NCI-H2107 treated with DMSO at 0.1 percent for 48 hours (cell line): Measurements from ENCODE around the gene TSPAN8.
"Not testable (repeated sequence)": the region's sequence is repeated elsewhere in the genome, so short reads cannot be mapped to it uniquely, and the experiment has no call there.

Experiments used
- DNase-seq: peaks from one replicate; lab custom pipeline; 2025; ENCODE audit not compliant: unreplicated experiment; lab: John Stamatoyannopoulos, UW

TSPAN8 gene

DNA sequence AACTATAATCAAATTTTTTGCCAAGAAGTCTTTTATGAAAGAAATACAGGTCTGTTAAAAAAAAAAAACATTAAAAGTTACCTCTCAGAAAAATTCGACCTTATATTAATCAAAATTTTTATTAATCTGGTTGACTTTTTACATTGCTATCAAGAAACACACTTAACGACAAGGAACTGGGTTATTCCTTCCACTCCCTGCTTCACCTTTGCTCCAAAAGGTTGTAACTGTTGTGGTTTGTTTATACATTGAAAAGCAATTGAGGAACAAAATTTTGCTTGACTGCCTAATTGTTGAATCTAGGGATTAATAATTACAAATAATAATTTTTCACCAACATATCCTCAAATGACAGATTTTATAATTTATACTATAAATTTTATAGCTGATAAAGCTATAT, 28.4 kb downstream of the TSPAN8 start:
- no peak for DNase-seq

DNA sequence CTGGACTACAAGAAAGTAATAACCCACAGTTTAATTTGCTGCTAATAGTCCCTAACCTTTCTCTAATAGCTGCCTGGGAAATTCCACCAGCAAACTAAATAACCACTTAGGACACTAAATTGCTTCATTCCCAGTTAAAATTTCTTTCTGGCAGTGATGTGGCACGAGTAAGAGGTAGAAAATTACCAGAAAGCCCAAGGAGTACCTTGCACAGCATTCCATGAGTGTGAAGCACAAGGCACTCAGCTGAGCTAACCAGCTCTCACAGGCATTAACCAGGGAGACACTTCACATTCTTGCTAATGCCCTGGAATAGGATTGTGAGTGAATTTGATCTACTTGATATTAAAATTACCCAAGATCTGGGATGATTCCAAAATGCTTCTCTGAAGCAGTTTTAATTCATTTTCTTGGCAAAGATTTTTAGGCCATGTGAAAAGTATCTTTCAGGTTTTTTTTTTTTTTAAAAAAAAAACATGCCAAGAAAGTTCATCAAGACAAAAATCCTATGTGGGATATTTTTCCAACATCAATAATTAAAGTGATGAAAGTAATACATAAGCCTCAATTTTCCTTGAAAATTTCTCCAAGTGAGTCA, 29.5 kb downstream of the TSPAN8 start:
- no peak for DNase-seq

DNA sequence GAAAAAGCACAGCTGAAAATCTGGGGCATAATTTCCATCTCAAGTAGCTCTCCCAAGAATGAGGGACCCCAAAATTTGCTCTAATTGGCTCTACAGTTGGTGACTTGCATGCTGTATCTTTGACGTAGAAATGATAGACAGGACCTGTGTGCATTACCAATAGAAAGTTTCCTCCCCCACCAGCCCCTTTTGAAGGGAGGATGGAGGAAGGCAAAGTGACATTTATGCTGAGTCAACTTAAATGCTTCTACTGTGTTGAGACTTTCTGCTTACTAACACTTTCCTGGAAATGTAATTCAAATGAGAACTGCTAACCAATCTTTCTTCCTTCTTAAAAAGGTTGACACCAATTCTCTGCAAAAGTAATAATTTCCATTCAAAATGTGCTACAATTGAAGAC, 31.9 kb downstream of the TSPAN8 start:
- DNase-seq, result no peak

DNA sequence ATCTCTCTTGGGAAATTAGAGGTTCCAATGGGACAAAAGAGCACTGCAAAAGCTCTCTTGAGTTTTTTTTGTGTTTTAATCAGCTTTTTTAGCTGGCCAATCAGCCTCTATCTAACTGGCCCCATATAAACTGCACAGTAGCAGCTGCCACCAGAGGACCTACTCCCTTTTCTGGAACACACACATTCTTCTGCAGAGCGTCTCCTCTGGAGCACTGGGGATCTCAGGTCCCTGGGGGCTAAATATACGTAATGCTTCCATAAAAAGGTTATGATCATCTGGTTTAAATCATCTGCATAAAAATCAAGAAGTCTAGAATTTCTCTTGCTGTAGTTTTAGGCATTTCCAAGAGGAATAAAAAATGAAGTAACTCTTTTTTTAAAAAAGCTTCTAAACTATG, 32.3 kb downstream of the TSPAN8 start:
- DNase-seq, result no peak

DNA sequence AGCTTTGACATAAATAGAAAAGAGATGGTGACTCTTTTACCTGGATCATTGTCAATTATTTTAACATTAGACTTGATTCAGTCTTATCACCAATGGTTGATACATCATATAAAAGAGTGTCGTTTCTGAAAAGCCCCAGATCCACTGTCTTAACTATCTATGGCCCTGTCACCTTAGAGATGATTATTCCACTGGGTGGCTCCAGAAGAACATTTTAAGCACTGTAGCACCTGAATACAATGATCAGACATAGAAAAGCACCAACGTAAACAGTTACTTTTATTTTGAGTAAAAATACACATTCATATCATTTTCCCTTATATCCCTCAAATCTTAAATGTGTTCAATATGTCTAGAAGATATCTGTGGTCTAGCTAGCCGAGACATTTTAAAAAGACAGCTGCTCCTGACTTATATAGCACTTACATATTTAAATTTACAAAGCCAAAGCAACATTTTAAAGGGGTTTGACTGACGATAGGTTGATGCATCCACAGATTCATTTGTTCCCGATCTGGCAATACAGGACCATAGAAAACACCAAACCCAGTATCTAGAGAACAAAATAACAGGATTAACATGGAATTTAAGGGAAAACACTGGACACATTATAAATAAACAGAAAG, 32.9 kb downstream of the TSPAN8 start:
- no peak for DNase-seq

DNA sequence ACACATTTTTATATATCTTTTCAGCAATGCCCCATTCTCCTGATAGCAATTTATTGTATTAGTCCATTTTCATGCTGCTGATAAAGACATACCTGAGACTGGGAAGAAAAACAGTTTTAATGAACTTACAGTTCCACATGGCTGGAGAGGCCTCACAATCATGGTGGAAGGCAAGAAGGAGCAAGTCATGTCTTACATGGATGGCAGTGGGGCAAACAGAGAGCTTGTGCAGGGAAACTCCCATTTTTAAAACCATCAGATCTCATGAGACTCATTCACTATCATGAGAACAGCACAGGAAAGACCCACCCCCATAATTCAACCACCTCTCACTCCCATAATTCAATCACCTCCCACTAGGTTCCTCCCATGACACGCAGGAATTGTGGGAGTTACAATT, 44.7 kb downstream of the TSPAN8 start:
- DNase-seq, result not testable (repeated sequence)

DNA sequence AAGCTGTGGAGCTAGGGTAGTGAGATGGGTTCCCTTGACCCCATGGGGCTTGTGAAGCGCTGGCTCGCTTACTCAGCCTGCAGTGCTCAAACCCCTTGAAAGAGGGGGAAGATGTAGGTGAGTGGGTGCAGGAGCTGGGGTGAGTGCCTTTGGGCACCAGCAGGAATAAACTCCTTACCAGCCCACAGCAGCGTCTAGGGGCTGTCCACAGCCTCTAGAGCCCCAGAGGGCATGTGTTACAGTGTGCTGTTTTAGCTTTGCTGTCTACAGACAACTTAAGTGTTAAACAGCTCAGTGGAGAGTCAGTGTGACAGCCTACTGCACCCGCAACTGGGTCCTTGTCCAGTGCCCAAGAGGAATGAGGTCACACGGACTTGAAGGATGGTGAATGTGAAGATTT, 48.0 kb downstream of the TSPAN8 start:
- DNase-seq, result no peak

DNA sequence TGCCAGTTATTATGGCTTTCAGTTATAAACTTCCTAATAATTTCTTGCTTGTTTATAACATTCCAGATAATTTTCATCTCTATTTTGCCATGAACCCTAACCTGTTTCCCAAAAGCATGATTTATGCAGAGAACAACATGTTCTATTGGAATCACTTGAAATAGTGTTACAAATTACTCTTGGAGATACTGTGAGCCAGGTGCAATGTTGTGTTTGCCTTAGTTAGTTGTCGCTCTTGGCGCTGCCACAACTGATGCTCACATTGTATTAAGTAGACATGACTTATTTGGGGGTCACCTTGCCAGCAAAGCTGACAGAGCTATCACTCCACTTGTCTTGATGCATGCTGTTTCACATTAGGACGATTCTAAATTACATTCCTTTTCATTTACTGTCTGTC, 49.4 kb downstream of the TSPAN8 start:
- no peak for DNase-seq

DNA sequence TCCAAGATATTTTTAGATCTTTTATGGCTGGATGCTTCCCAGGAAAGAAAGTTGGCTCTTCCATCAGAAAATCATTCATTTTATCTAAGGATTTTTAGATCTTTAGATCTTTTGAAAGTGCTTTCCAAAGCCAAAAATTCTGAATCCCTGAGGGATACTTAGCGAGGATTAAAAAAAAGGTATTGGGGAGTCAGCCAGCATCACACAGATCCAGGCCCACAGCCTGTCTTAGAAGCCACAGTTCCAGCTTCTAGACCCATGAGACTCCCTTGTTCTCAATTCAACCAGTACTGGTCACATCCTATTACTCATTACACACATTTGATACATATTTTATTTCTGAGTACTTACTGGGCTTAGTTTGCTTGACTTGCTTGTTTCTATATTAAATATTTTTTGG, 49.9 kb downstream of the TSPAN8 start:
- DNase-seq, result no peak

DNA sequence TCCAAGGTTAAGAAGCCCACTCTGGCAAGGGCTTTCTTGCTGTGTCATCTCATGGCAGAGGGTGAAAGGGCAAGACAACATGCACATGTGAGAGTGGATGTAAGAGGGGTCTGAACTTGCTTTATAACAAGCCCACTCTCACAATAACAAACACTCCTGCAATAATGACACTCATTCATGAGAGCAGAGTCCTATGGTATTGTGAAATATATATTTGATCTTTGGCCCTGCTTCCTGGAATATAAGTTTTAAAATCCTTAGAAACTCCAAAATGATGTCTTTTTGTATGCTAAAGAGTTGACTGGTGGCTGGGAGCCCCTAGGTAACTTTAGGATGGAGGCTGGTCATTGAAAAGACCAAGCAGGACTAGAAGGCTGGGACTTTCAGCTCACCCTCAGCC, 51.8 kb downstream of the TSPAN8 start:
- DNase-seq, result no peak

DNA sequence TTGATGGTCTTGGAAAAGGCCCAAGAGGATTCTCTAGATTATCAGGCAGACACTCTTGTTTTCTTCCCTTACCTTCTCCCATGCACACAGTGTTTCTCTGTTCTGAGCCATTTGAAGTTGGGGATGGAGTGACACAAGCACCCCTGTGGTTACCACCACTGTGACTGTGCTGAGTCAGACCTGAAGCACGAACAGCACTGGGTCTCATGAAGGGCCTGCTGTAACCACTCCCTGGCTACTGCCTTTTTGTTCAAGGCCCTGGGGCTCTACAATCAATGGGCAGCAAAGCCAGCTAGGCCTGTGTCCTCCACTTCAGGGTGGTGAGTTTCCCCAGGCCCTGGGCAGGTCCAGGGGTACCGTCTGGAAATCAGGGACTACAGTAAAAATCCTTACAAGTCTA, 65.5 kb downstream of the TSPAN8 start:
- no peak for DNase-seq

DNA sequence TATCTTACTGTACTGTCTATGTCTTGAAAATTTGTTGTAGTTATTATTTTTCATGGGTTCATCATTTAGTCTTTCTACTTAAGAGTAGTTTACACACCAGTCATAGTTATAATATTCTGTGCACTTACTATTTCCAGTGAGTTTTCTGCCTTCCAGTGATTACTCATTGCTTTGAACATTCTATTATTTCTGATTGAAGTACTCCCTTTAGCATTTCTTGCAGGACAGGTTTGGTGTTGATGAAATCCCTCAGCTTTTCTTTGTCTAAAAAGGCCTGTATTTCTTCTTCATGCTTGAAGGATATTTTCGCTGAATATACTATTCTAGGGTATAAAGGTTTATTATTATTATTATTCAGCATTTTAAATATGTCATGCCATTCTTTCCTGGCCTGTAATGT, 66.8 kb downstream of the TSPAN8 start:
- no peak for DNase-seq

DNA sequence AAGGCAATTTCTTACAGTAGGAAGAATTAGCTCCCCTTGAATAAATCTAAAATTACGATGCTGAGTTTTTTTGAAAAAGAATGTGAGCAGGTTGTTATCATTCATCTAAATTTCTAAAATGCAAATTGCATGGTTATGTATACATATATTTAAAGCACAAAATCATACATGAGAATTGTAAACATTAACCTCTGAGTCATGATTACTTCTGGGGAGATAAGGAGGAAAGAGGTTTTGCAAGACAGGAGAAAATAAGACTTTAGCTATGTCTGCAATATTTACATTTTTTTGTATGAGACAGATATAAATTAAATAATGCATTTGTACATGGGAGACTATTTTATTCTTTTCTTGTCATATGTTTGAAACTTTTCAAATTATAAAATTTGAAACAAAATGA, 72.2 kb downstream of the TSPAN8 start:
- no peak for DNase-seq

DNA sequence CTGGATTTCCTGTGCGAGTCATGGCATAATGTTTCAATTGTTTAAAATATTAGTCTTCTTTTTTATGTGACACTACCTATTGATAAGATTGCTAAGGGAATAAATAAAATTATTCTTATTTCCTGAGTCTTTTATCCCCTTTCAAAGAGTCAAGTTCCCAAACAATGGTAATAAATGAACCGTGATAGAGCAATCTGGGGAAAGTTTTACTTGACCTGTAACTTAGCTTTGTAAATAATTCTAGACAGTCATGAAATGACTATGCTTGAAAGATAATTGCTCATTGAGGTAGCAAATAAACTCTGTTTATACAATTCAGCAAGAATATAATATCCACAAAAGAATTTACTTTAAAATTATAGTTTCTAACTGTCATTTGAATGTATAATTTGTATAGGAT, 82.1 kb downstream of the TSPAN8 start:
- DNase-seq, result no peak
